Measurements from ENCODE around the gene COL18A1.
"Not testable (repeated sequence)": the region's sequence is repeated elsewhere in the genome, so short reads cannot be mapped to it uniquely, and the experiment has no call there.

The COL18A1 gene

GRCh38 chr21:45427331-45428271 is 22.6 kb downstream of the COL18A1 start:
- no peak for DNase-seq (ENCODE audit: low spot score)

DNA sequence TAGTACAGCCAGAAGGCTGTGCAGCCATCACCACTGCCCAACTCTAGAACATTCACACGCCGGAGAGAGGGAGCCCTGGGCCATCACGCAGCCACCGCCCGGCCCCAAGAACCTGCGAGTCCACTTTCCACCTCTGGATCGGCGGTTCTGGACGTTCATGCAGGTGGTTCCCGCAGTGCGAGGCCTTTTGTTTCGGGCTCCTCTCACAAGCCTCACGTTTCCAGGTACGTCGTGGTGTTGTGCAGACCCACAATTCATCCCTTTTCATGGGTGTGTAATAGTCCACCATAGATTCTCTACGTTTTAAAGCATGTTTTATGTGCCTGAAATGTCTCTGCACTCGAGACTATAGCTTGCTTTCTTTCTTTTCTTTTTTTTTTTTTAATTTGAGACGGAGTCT is 23.6 kb downstream of the COL18A1 start:
- no peak for DNase-seq (ENCODE audit: low spot score)

DNA sequence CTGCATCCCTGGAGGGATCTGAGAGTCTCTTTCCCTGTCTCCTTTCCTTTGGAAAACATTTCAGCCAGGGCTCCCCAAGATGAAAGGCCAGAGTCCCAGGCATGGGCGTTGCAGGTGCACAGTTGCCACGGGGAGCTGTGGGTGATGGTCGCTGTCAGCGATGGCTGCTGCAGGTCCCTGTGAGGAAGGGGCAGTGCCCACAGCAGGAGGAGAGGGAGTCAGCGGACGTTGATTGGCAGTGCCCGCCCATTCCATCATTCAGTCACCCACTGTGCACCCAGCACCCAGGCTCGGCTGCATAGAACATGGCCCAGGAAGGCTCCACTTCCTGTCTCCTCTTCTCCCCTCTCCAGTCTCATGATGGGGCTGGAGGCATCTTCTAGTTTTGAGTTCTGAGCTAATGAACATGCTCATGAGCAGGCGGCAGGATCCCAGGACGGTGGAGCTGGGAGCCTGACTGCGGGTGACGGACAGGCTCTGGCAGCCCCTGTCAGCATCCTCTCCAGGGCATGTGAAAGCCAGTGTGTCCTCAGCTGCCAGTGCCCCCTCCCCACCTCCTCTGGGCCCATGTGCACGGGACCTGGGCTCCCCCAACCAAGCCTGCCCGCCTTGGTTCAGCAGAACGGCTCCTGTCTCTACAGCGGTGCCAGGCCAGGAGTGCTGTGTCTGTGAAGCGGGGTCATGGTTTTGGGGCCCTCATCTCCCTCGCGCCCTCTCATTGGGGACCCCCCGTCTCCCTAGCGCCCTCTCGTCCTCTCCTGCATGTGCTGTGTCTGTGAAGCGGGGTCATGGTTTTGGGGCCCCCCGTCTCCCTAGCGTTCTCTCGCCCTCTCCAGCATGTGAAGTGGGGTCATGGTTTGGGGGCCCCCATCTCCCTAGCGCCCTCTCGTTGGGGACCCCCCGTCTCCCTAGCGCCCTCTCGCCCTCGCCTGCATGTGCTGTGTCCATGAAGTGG is 24.5 kb downstream of the COL18A1 start:
- DNase-seq (ENCODE audit: low spot score) = no peak

DNA sequence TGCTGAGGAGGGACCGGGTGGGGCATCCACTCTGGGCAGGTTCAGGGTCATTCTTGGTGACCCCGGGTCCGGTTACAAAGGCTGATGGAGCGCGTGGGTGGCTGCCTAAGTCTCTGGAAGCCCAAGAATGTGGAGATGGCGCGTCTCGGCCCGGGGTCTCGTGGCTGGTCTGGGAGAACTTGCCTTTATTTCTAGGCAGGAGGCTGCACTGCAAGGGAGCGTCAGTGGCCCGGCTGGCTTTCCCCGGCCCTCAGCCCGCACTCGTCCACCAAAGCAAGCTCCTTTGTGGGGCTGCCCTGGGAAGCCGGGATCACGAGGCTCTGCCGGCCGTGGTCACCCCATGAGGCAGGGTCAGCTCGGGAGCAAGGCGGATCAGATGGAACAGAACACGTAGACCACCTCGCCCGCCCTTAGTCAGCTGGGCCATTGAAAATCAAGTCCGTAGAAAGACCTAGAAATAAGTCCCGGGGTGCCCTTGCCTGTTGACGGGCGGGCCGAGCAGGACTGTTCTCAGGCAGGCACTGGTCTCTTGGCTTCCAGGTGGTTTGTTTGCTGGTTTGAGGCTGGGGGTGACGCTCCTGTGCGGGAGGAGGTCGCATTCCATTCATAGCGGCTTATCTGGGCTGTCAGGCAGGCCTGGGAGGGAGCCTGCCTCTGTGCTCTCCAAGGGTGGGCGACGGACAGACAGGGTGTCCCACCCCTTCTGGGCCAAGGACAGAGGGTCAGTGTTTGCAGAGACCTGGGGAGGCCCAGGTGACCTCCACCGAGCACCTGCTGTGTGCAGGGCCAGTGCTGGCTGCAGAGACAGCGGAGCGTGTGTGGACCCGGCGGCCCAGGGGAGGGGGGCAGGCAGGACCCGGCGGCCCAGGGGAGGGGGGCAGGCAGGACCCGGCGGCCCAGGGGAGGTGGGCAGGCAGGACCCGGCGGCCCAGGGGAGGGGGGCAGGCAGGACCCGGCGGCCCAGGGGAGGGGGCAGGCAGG is 25.8 kb downstream of the COL18A1 start:
- DNase-seq (ENCODE audit: low spot score) = no peak

DNA sequence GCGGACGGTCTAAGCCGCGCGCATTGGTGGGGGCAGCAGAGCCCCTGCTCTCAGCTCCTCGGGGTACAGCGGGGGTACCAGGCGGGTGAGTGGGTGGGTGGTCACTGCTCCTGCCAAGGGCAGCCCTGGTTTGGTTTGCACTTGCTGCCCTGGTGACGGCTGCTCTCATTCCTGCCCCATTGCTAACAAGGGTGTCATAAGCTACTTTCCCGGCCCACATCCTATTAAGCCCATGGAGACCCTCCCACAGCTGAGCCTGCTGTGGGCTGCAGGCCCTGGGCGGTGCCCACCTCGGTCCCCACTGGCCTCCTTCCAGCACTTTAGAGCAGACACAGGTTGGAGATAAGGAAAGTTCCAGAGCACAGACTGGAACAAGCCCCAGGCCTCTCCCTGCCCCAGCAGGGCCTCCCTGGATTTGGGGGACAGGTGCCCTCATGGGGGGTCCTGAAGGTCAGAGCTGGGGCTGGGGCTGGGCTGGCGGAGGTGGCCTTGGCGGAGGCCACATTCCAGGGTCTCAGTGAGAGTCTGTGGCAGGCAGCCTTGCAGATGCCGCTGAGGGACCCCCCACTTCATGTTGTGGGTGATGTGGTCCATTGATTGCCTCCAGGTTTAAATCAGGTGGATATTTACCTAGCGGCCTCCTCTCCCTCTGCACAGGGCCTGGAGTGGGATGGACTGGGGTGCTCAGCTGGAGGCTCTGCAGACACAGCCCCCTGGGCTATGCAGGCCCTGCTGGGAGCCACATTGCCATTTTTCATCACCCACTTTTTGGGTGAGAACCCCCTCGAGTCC is 27.0 kb downstream of the COL18A1 start:
- no peak for DNase-seq (ENCODE audit: low spot score)

DNA sequence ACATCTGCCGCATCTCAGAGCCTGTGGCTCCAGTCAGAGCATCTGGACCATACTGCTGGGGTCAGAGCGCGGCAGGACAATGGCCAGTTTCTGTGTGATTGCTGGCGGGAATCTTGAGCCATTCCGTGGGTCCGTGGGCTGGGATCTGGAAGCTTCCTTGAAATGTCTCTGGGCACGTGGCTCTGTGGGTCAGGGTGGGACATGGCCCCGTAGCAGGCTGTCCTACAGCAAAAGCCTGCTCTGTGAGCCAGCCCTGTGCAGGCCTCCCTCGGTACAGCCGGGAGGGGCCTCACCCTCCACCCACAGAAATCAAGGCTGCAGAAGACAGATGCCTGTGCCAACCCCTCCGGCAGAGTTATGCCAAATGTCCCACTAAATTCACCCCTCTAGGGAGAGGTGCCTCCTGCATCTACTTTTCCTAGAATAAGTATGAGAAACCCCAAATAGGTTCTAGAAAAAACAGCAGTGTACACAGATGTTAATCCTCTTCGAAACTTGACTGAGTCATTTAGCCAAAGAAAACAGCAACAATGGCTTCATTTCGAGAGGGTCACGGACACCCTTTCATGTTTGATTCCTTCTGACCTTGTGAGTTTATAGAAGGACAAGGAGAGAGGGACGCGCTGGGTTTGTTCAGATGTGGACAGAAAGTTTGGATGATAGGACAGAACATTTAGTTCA is 27.8 kb downstream of the COL18A1 start:
- DNase-seq (ENCODE audit: low spot score) = no peak

DNA sequence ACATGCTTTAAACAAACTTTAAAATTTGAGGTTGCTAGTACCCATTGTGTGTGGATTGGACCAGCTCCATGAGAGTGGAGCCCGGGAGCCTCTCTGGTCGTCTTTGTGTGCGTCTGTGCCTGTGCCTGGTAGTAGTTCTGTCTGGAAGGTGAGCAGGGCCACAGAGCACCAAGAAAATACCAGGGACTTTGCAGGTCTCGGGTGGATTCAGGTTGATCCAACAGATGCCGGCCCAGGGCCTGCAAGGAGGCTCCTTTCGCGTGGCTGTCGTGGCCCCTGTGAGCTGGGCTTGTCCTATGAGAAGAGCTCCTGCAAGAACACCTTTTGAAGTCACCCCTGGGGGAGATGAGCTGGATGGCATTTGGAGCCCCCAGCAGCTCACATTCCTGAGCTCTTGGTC is 28.3 kb downstream of the COL18A1 start:
- DNase-seq (ENCODE audit: low spot score) = no peak

DNA sequence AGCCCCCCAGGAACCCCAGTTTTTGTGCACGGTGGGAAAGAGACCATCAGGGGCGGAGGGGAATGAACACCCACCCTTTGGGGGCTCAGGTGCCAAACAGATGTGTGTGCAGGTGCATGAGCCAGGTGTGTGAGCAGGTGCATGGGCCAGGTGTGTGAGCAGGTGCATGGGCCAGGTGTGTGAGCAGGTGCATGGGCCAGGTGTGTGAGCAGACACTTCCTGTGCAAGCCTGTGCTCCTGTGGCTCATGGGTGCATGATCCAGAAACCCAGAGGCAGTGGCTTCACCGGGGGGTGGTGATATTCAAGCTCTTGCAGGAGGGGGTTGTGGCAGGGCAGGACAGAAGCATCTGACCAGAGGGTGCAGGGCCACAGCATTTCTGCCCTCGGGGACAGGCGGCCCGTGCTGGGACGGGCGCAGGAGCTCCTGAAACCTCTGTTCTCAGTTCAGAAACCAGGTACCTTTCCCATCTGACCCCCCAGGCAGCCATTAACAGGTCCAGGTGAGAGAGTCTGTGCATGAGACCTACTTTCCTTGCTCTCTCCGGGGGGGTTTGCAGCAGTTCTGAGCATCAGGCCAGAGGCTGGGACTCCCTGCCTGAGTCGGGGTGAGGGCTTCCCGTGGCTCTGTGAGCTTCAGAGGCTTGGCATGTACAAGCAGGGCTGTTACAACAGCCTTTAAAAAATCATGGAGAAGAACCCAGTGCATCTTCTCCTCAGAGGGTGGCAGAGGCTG is 29.1 kb downstream of the COL18A1 start:
- no peak for DNase-seq (ENCODE audit: low spot score)

DNA sequence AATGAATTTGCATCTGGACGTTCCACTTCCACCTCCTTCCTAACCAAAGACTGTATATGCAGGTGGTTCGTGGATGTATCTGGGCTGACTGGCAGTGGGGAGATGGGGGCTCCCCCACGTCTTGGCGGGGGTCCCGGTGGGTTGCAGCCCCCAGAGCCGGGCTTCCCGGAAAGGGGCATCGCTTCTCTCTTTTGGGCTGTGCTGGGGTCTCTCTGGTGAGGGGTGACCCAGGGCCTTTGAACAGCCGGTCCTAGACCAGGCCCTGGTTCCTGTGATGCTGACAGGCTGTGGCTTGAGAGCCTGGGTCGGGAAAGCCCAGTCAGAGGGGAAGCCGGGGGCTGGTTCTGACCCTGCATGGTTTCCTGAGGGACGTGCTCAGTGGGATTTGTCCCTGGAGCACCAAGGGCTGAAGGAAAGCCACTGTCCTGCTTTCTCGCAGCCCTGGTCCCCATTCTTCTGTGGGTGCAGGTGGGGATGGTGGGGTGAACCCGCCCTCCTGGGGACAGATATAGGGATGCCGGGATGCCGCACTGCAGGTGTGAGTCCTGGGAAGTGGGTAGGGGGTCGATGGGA is 29.8 kb downstream of the COL18A1 start:
- no peak for DNase-seq (ENCODE audit: low spot score)

GRCh38 chr21:45435405-45435981 is 30.5 kb downstream of the COL18A1 start:
- DNase-seq (ENCODE audit: low spot score) = no peak

GRCh38 chr21:45436351-45437065 is 31.5 kb downstream of the COL18A1 start:
- DNase-seq (ENCODE audit: low spot score) = no peak

DNA sequence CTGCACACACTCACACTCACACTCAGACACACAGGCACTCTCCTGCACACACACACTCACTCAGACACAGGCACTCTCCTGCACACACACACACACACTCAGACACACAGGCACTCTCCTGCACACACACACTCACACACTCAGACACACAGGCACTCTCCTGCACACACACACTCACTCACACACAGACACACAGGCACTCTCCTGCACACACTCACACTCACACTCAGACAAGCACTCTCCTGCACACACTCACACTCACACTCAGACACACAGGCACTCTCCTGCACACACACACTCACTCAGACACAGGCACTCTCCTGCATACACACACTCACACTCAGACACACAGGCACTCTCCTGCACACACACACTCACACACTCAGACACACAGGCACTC is 32.9 kb downstream of the COL18A1 start:
- not testable (repeated sequence) for DNase-seq (ENCODE audit: low spot score)

DNA sequence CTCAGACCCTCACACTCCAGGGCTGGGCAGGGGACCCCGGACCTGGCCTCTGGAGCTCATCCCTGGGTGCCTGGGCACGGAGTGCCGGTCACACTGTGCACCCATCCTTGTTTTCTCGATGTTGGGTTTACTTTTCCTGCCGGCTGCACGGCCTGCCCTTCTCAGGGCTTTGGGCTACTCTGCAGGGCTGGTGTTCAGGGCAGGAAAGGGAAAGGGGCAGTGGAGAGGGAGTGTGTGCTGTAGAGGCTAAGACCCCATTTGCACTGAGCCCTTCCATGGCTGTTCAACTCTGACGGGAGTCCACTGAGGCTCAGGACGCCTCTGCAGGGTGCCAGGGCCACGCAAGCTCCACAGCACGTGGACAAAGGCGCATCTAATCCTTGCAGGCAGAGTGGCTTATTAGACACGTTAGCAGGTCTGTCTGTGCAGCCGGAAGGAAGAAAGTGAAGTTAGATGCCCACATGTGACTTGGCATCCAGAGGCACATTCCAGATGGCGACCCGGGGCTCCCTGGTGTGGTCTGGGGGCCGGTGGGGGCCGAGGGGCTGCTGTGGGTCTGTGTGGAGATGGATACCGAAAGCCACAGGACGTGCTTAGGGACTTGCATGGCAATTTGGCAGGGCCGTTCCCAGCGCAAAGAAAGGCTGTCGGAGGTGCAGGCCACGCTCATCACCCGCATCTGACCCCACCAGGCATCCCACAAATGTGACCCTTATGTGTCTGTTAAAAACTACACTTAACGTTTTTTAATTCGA is 33.6 kb downstream of the COL18A1 start:
- DNase-seq (ENCODE audit: low spot score) = no peak

DNA sequence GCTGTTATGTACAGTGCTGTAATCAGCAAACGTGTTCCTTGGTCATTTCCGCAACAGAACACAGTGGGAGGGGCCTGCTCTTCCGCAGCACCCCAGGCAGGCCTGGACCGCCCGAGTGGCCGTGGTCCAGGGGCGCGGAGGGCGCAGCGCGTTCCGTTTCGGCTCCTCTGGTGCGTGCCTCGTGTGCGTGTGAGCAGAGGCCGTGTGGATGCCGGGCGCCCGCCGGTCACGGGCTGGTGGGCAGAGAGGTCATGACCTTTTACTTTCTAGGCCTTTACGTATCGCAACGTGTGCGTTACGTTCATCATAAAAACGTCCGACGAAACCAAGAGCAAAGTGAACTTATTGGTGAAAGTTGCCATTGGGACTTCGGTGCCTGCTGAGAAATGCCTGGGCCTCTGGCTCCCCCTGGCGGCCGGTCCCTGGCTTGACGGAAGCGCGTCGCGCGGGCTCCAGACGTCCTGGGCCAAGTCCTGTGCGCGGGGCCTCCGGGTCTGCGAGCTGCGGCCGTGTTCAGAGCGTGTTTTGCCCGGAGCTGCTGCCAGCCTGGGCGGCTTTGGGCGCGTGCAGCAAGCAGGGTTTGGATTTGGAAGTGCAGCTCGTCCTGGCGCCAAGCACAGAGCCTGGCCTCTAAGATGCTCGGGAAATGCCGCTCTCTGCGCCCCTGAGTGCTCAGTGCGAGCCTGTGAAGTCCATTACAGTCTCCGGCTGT is 34.4 kb downstream of the COL18A1 start:
- peak; percentile 95 for DNase-seq (ENCODE audit: low spot score)

GRCh38 chr21:45439901-45440461 is 35.0 kb downstream of the COL18A1 start:
- no peak for DNase-seq (ENCODE audit: low spot score)

- DNase-seq (ENCODE audit: low spot score) = no peak
Observed at GRCh38 chr21:45440736-45441350, 35.9 kb downstream of the COL18A1 start.

Measured in left forelimb (tissue), 1 donor.